SU-DHL-6 (cell line): ENCODE measurements around the gene ARHGAP6.

Experiments
- H2AFZ ChIP-seq: fragments of 200-600 bp; sonication (generic); 2 replicates; pipeline ENCODE4 v1.6.1; 2014; ENCODE audit warnings: low read depth, mild to moderate bottlenecking, moderate library complexity, mixed read lengths, antibody characterized with exemption, low read length; ENCODE audit not compliant: severe bottlenecking
- H3F3A ChIP-seq: fragments of 200-600 bp; shearing (Covaris generic); 2 replicates; pipeline ENCODE4 v1.6.0; 2016; ENCODE audit warnings: antibody characterized with exemption, mild to moderate bottlenecking; ENCODE audit not compliant: insufficient read depth
- H3K27ac ChIP-seq: fragments of 200-600 bp; sonication (generic); 2 replicates; pipeline ENCODE4 v1.5.1; 2016; ENCODE audit warnings: low read depth, mild to moderate bottlenecking, low read length, moderate library complexity, mixed read lengths
- H3K27me3 ChIP-seq: fragments of 200-600 bp; sonication (generic), shearing (Covaris generic); 2 replicates; pipeline ENCODE4 v1.6.0; 2014; ENCODE audit warnings: mild to moderate bottlenecking, low read length
- H3K36me3 ChIP-seq: fragments of 200-600 bp; sonication (generic); 2 replicates; pipeline ENCODE4 v1.6.1; 2014; ENCODE audit warnings: mild to moderate bottlenecking, low read length, mixed read lengths
- H3K4me2 ChIP-seq: fragments of 300-600, 200-600 bp; shearing (Covaris generic), sonication (generic); 2 replicates; pipeline ENCODE4 v1.6.0; 2014; ENCODE audit warnings: low read length, low read depth, mild to moderate bottlenecking; ENCODE audit not compliant: poor library complexity, severe bottlenecking
- H3K4me3 ChIP-seq: fragments of 200-600 bp; sonication (generic); 2 replicates; pipeline ENCODE4 v1.5.1; 2014; ENCODE audit warnings: antibody characterized with exemption, low read length, mild to moderate bottlenecking, mixed read lengths; ENCODE audit not compliant: insufficient read depth, poor library complexity, severe bottlenecking
- H3K79me2 ChIP-seq: fragments of 200-600 bp; sonication (generic); 2 replicates; pipeline ENCODE4 v1.6.1; 2014; ENCODE audit warnings: mild to moderate bottlenecking, low read length, moderate library complexity; ENCODE audit not compliant: insufficient read depth
- H3K9ac ChIP-seq: fragments of 200-600 bp; sonication (generic); 2 replicates; pipeline ENCODE4 v1.7.0; 2014; ENCODE audit warnings: mild to moderate bottlenecking, low read length
- H3K9me2 ChIP-seq: fragments of 200-600 bp; sonication (generic); replicated peaks from 2 replicates; pipeline ENCODE4 v1.6.1; 2014; ENCODE audit warnings: low read length; ENCODE audit not compliant: insufficient read depth
- H3K9me3 ChIP-seq: fragments of 200-600 bp; sonication (generic); 2 replicates; pipeline ENCODE4 v1.6.1; 2014; ENCODE audit warnings: low read length, mixed read lengths; ENCODE audit not compliant: insufficient read depth
- H4K20me1 ChIP-seq: fragments of 200-600 bp; sonication (generic); 2 replicates; pipeline ENCODE4 v1.6.1; 2014; ENCODE audit warnings: low read depth, mild to moderate bottlenecking, antibody characterized with exemption, low read length, moderate library complexity, mixed read lengths
- EZH2phosphoT487 ChIP-seq: fragments of 200-600 bp; sonication (generic), shearing (Covaris generic); conservative IDR thresholded peaks from 2 replicates; pipeline ENCODE4 v1.6.1; 2018; ENCODE audit warnings: mild to moderate bottlenecking, antibody characterized with exemption, low read length, moderate library complexity, mixed read lengths
- TF ChIP-seq, protein P1 (sequence below): fragments of 200-600 bp; sonication (generic); IDR thresholded peaks from one replicate; pipeline ENCODE4 v1.5.1; 2017; ENCODE audit warnings: antibody characterized with exemption, mild to moderate bottlenecking, low read length, moderate library complexity; ENCODE audit not compliant: insufficient read depth, poor library complexity, severe bottlenecking

Gene ARHGAP6

DNA sequence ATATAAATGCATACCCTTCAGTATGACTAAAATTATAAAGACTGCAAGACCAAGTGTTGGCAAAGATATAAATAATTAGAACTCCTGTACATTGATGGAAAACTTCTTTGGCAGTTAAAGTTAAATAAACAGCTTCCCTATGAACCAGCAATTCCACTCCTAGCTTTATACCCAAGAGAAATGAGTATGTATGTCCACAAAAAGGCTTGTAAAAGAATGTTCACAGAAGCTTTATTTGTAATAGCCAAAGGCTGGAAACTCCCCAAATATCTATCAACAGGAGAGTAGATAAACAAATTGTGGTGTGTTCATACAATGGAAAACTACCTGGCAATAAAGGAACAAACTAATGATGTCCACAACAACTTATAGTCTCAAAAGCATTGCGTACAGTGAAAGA lies 187.7 kb downstream of the ARHGAP6 start:
- H3K4me3 ChIP-seq = no peak overlapping the region
- no peak overlapping the region for H2AFZ ChIP-seq
- H3F3A ChIP-seq = no peaks in the 10 kb centered on the region
- H3K36me3 ChIP-seq = no peaks in the 10 kb centered on the region
- no peaks in the 10 kb centered on the region for H3K9me3 ChIP-seq
- TF ChIP-seq EZH2phosphoT487 = no peak
- TF ChIP-seq, protein P1, sequence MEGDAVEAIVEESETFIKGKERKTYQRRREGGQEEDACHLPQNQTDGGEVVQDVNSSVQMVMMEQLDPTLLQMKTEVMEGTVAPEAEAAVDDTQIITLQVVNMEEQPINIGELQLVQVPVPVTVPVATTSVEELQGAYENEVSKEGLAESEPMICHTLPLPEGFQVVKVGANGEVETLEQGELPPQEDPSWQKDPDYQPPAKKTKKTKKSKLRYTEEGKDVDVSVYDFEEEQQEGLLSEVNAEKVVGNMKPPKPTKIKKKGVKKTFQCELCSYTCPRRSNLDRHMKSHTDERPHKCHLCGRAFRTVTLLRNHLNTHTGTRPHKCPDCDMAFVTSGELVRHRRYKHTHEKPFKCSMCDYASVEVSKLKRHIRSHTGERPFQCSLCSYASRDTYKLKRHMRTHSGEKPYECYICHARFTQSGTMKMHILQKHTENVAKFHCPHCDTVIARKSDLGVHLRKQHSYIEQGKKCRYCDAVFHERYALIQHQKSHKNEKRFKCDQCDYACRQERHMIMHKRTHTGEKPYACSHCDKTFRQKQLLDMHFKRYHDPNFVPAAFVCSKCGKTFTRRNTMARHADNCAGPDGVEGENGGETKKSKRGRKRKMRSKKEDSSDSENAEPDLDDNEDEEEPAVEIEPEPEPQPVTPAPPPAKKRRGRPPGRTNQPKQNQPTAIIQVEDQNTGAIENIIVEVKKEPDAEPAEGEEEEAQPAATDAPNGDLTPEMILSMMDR = no peak
- no peak overlapping the region for H3K4me2 ChIP-seq
- no peak overlapping the region for H3K9ac ChIP-seq
- no peaks in the 10 kb centered on the region for H3K27me3 ChIP-seq
- no peaks in the 10 kb centered on the region for H4K20me1 ChIP-seq
- no peaks in the 10 kb centered on the region for H3K9me2 ChIP-seq
- H3K27ac ChIP-seq = no peak overlapping the region
- no peaks in the 10 kb centered on the region for H3K79me2 ChIP-seq

DNA sequence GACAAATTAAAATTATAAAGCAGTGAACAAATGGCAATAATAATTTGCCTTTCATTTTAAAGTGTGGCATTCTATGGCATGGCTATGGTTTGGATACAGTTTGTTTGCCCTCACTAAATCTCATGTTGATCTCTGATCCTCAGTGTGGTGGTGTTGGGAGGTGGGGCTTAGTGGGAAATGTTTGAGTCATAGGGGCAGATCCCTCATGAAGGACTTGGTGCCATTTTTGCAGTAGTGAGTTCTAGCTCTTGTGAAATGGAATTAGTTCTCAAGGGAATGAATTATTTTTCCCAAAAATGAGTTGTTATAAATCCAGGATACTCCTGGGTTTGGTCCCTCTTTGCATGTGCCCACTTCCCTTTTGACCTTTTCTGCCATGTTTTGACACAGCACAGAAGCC lies 191.1 kb downstream of the ARHGAP6 start:
- H3K9me3 ChIP-seq = no peaks in the 10 kb centered on the region
- H3K4me2 ChIP-seq = no peak overlapping the region
- no peak overlapping the region for H3K9ac ChIP-seq
- TF ChIP-seq, protein P1 = no peak
- no peak for TF ChIP-seq EZH2phosphoT487
- H3K36me3 ChIP-seq = no peaks in the 10 kb centered on the region
- H2AFZ ChIP-seq = no peak overlapping the region
- H3K9me2 ChIP-seq = no peaks in the 10 kb centered on the region
- H3K27me3 ChIP-seq = no peaks in the 10 kb centered on the region
- no peaks in the 10 kb centered on the region for H3K79me2 ChIP-seq
- no peaks in the 10 kb centered on the region for H3F3A ChIP-seq
- no peak overlapping the region for H3K4me3 ChIP-seq
- H3K27ac ChIP-seq = no peak overlapping the region
- H4K20me1 ChIP-seq = no peaks in the 10 kb centered on the region

DNA sequence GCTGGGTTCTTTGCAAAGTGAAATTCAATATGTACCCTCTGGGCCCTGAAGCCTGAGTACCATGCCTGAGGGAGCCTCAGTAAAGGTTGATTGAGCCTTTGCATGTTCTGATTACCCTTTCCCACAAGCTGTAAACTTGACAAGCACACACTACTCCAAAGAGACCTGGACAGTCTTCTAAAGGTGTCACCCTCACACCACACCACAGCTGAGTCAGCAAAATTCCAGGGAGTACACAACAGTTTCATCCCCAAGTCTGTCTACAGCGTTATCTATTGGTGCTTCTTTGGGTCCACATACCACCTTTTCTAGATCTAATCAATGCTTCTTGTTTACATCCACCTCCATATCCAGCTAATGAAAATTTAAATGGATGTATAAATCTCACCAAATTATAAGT lies 191.7 kb downstream of the ARHGAP6 start:
- Histone ChIP-seq H3K27ac (no peak overlapping the region), H4K20me1 (no peaks in the 10 kb centered on the region), H2AFZ (no peak overlapping the region), H3K36me3 (no peaks in the 10 kb centered on the region), H3K9ac (no peak overlapping the region), H3K79me2 (no peaks in the 10 kb centered on the region), H3K9me2 (no peaks in the 10 kb centered on the region), H3K4me2 (no peak overlapping the region), H3K9me3 (no peaks in the 10 kb centered on the region), H3K4me3 (no peak overlapping the region), H3F3A (no peaks in the 10 kb centered on the region), H3K27me3 (no peaks in the 10 kb centered on the region)
- TF ChIP-seq, protein P1 = no peak
- TF ChIP-seq EZH2phosphoT487 = no peak

DNA sequence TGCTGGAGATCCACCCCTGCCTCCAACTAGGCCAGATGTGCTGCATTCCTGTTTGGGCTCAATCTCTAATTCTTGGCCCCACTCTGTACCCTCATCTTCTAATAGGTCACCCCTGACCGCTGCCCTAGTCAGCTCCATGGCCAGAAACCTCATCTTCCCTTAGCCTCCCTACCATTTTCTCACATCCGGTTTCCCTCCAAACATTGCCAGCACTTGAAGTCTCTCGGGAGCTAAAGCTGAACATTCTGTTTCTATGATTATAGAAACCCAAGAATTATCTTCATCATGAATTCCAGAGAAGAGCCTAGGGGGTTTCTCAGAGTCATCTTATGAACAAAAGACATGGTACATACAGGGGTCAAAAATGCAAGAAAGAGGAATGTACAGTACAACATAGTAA lies 192.8 kb downstream of the ARHGAP6 start:
- no peaks in the 10 kb centered on the region for H3K9me3 ChIP-seq
- H3K9ac ChIP-seq = no peak overlapping the region
- H3F3A ChIP-seq = no peaks in the 10 kb centered on the region
- no peaks in the 10 kb centered on the region for H3K27me3 ChIP-seq
- no peak overlapping the region for H3K4me3 ChIP-seq
- H2AFZ ChIP-seq = no peak overlapping the region
- TF ChIP-seq, protein P1 = no peak
- no peak for TF ChIP-seq EZH2phosphoT487
- no peak overlapping the region for H3K27ac ChIP-seq
- H3K4me2 ChIP-seq = no peak overlapping the region
- no peaks in the 10 kb centered on the region for H4K20me1 ChIP-seq
- H3K36me3 ChIP-seq = no peaks in the 10 kb centered on the region
- no peaks in the 10 kb centered on the region for H3K79me2 ChIP-seq
- H3K9me2 ChIP-seq = no peaks in the 10 kb centered on the region
